MM.1S (cell line): Measurements from ENCODE around the gene PDE4C.

Experiments
- DNase-seq: peaks from one replicate; pipeline ENCODE4 v3.0.0-alpha.2; 2015
- H2AFZ ChIP-seq: fragments of 300-600 bp; sonication (generic); 2 replicates; pipeline ENCODE4 v1.6.0; 2016; ENCODE audit warnings: antibody characterized with exemption, low read length
- H3F3A ChIP-seq: fragments of 300-600 bp; sonication (generic); 2 replicates; pipeline ENCODE4 v1.6.1; 2016; ENCODE audit warnings: mild to moderate bottlenecking, antibody characterized with exemption, low read length, moderate library complexity, mixed read lengths; ENCODE audit not compliant: insufficient read depth
- H3K27ac ChIP-seq: fragments of 300-600 bp; sonication (generic); 2 replicates; pipeline ENCODE4 v1.5.1; 2016; ENCODE audit warnings: mild to moderate bottlenecking, low read length
- H3K27me3 ChIP-seq: fragments of 300-600 bp; sonication (generic); replicated peaks from 2 replicates; pipeline ENCODE4 v1.6.0; 2016; ENCODE audit warnings: low read length; ENCODE audit not compliant: insufficient read depth
- H3K36me3 ChIP-seq: fragments of 300-600 bp; sonication (generic); replicated peaks from 2 replicates; pipeline ENCODE4 v1.6.1; 2016; ENCODE audit warnings: mild to moderate bottlenecking, low read length, mixed read lengths; ENCODE audit not compliant: insufficient read depth
- H3K4me1 ChIP-seq: fragments of 300-600 bp; sonication (generic); 2 replicates; pipeline ENCODE4 v1.6.1; 2016; ENCODE audit warnings: low read length, mixed read lengths
- H3K4me2 ChIP-seq: fragments of 300-600 bp; sonication (generic); 2 replicates; pipeline ENCODE4 v1.6.0; 2016; ENCODE audit warnings: low read depth, low read length
- H3K4me3 ChIP-seq: fragments of 300-600 bp; sonication (generic); 2 replicates; pipeline ENCODE4 v1.5.1; 2016; ENCODE audit warnings: low read length, mixed read lengths
- H3K79me2 ChIP-seq: fragments of 300-600 bp; sonication (generic); 2 replicates; pipeline ENCODE4 v1.6.1; 2016; ENCODE audit warnings: mixed run types, low read length, mixed read lengths
- H3K9ac ChIP-seq: fragments of 300-600 bp; sonication (generic); 2 replicates; pipeline ENCODE4 v1.6.1; 2016; ENCODE audit warnings: low read length, mixed read lengths
- H3K9me2 ChIP-seq: fragments of 300-600 bp; sonication (generic); replicated peaks from 2 replicates; pipeline ENCODE4 v1.6.1; 2016; ENCODE audit warnings: mild to moderate bottlenecking, low read length, mixed read lengths; ENCODE audit not compliant: insufficient read depth
- H3K9me3 ChIP-seq: fragments of 300-600 bp; sonication (generic); replicated peaks from 2 replicates; pipeline ENCODE4 v1.6.1; 2016; ENCODE audit warnings: mild to moderate bottlenecking, low read length, mixed read lengths; ENCODE audit not compliant: insufficient read depth
- H4K20me1 ChIP-seq: fragments of 300-600 bp; sonication (generic); 2 replicates; pipeline ENCODE4 v1.6.1; 2016; ENCODE audit warnings: mild to moderate bottlenecking, low read length, moderate library complexity, mixed read lengths; ENCODE audit not compliant: insufficient read depth
- EZH2 ChIP-seq: fragments of 300-600 bp; sonication (generic); optimal IDR thresholded peaks from 2 replicates; pipeline ENCODE3; 2017; ENCODE audit warnings: low read depth, mild to moderate bottlenecking, antibody characterized with exemption, low read length, mixed read lengths
- EZH2phosphoT487 ChIP-seq: fragments of 300-600 bp; sonication (generic); IDR thresholded peaks from 2 replicates; pipeline ENCODE4 v1.6.1; 2018; ENCODE audit warnings: antibody characterized with exemption, low read length
- TF ChIP-seq, protein P1 (sequence below): fragments of 300-600 bp; sonication (generic); IDR thresholded peaks from 2 replicates; pipeline ENCODE4 v1.5.1; 2016; ENCODE audit warnings: antibody characterized with exemption, low read length, mixed read lengths

The PDE4C gene

DNA sequence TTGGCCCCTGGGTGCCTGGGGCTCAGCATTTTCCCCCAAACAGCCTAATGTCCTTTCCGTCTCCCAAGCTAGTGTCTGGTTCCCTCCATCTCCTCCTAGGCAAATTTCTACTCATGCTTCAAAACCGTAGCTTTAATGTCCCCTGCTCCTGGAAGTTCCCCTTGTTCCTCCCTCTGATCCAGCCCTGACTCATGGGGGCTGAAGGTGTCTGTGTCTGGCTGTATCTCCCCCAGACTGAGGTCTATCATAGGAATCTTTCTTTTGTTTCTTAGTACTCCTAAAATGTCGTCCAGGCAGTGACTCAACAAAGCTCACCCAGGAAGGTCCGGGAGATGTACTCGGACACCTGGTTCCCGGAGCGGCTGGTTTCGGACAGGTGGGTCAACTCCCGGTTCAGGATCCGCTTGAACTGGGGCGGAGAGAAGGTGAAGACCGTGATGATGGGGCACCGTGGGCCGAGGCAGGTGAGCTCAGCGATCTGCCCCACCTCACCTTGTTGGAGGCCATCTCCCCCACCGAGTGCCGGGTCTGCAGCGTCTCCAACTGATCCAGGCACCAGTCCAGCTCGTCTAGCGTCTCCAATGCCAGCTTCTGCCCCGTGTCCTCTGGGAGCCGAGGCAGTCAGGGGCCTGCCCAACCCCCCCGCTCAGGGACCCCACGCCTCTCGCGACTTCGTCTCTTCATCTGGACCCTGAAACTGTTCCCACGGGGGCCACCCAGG is 6.2 kb downstream of the PDE4C start:
- Histone ChIP-seq H3K4me3 (no peak overlapping the region), H3K9me3 (no peaks in the 10 kb centered on the region), H3K36me3 (no peaks in the 10 kb centered on the region), H3K9me2 (no peaks in the 10 kb centered on the region), H3K9ac (no peak overlapping the region), H3K27me3 (peaks cover 75% of the 10 kb centered on the region), H3F3A (no peaks in the 10 kb centered on the region), H4K20me1 (no peaks in the 10 kb centered on the region), H3K4me2 (no peak overlapping the region), H2AFZ (no peak overlapping the region), H3K4me1 (no peaks in the 10 kb centered on the region), H3K27ac (no peak overlapping the region), H3K79me2 (no peaks in the 10 kb centered on the region)
- TF ChIP-seq EZH2phosphoT487 (no peak), EZH2 (no peak)
- DNase-seq, result no peak

DNA sequence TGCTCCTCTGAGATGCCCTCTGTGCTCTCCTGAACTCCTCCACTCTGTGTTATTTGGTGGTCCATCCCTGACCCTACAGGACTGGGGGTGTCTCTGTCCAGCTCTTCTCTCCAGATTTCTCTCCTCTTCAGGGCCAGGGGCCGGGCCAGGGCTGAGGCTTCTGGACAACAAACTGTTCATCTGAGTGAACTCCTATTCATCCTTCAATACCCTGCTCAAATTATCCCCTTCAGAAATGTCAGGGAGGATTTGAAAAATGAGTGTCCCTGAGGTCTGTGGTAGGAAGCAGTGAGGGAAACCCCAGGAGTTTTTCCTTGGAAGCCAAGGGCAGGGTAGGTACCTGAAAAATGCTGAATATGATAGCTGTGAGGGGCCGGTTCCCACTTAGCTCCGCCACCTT is 7.6 kb downstream of the PDE4C start:
- TF ChIP-seq EZH2, result no peak
- no peak for TF ChIP-seq EZH2phosphoT487
- TF ChIP-seq, protein P1, sequence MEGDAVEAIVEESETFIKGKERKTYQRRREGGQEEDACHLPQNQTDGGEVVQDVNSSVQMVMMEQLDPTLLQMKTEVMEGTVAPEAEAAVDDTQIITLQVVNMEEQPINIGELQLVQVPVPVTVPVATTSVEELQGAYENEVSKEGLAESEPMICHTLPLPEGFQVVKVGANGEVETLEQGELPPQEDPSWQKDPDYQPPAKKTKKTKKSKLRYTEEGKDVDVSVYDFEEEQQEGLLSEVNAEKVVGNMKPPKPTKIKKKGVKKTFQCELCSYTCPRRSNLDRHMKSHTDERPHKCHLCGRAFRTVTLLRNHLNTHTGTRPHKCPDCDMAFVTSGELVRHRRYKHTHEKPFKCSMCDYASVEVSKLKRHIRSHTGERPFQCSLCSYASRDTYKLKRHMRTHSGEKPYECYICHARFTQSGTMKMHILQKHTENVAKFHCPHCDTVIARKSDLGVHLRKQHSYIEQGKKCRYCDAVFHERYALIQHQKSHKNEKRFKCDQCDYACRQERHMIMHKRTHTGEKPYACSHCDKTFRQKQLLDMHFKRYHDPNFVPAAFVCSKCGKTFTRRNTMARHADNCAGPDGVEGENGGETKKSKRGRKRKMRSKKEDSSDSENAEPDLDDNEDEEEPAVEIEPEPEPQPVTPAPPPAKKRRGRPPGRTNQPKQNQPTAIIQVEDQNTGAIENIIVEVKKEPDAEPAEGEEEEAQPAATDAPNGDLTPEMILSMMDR, result no peak
- Histone ChIP-seq H4K20me1 (no peaks in the 10 kb centered on the region), H3K9me3 (no peaks in the 10 kb centered on the region), H3K27ac (no peak overlapping the region), H3K4me1 (no peaks in the 10 kb centered on the region), H3K4me2 (no peak overlapping the region), H3K36me3 (no peaks in the 10 kb centered on the region), H3K79me2 (no peaks in the 10 kb centered on the region), H3F3A (no peaks in the 10 kb centered on the region), H3K4me3 (no peak overlapping the region), H2AFZ (no peak overlapping the region), H3K27me3 (peaks cover 74% of the 10 kb centered on the region), H3K9ac (no peak overlapping the region), H3K9me2 (no peaks in the 10 kb centered on the region)
- no peak for DNase-seq

GRCh38 chr19:18218159-18218558 is 8.1 kb downstream of the PDE4C start:
- Histone ChIP-seq H3K79me2 (no peaks in the 10 kb centered on the region), H3K9ac (no peak overlapping the region)
- TF ChIP-seq, protein P1, result no peak
- TF ChIP-seq EZH2phosphoT487, result no peak

DNA sequence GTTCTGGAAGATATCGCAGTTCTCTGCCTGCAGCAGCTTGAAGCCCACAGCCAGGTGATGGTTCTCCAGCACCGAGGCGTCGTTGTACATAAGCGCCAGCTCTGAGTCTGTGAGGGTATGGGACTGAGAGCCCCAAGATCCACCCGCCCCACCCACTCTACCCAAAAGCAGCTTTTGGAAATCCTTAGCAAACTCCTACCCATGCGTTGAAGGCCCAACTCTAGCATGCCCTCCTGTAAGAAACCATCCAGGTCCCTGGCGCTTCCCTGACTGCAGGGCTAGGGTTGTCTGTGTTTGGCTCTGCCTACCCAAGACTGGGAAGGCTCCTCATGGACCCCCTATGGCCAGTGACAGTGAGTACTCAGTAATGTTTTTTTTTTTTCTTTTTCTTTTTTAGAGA is 9.4 kb downstream of the PDE4C start:
- H3F3A ChIP-seq, result no peaks in the 10 kb centered on the region
- no peak overlapping the region for H2AFZ ChIP-seq
- TF ChIP-seq EZH2phosphoT487, result no peak
- TF ChIP-seq, protein P1, result no peak
- TF ChIP-seq EZH2, result no peak
- no peaks in the 10 kb centered on the region for H3K79me2 ChIP-seq
- H3K9ac ChIP-seq, result no peak overlapping the region
- H3K4me1 ChIP-seq, result no peaks in the 10 kb centered on the region
- no peak overlapping the region for H3K4me3 ChIP-seq
- H3K27ac ChIP-seq, result no peak overlapping the region
- no peak for DNase-seq
- no peaks in the 10 kb centered on the region for H3K9me3 ChIP-seq
- H3K9me2 ChIP-seq, result no peaks in the 10 kb centered on the region
- no peaks in the 10 kb centered on the region for H4K20me1 ChIP-seq
- no peak overlapping the region for H3K4me2 ChIP-seq
- H3K27me3 ChIP-seq, result peaks cover 78% of the 10 kb centered on the region
- H3K36me3 ChIP-seq, result no peaks in the 10 kb centered on the region

More at GRCh38 chr19:18218159-18218558, 8.1 kb downstream of the PDE4C start:
- Histone ChIP-seq H3K4me1 (no peaks in the 10 kb centered on the region), H3K36me3 (no peaks in the 10 kb centered on the region), H3K4me3 (no peak overlapping the region), H4K20me1 (no peaks in the 10 kb centered on the region), H3K9me3 (no peaks in the 10 kb centered on the region), H3K4me2 (no peak overlapping the region), H3K27ac (no peak overlapping the region), H3K9me2 (no peaks in the 10 kb centered on the region), H2AFZ (no peak overlapping the region), H3K27me3 (peaks cover 77% of the 10 kb centered on the region), H3F3A (no peaks in the 10 kb centered on the region)
- no peak for DNase-seq
